HEK293 (cell line): ENCODE data around the gene IGFL3.

Source experiments
- PRDM10 ChIP-seq: fragments of 450-650 bp; formaldehyde crosslinking; IDR thresholded peaks from 2 replicates; pipeline ENCODE4 v1.5.1; 2016; ENCODE audit warnings: missing biosample characterization, missing genetic modification characterization
- ZNF18 ChIP-seq: fragments of 450-650 bp; formaldehyde crosslinking; IDR thresholded peaks from 2 replicates; pipeline ENCODE4 v1.5.1; 2016; ENCODE audit warnings: missing biosample characterization, missing genetic modification characterization
- ZNF211 ChIP-seq: fragments of 450-650 bp; formaldehyde crosslinking; IDR thresholded peaks from 2 replicates; pipeline ENCODE4 v1.5.1; 2016; ENCODE audit warnings: low read depth, missing biosample characterization, missing genetic modification characterization
- ZNF623 ChIP-seq: fragments of 450-650 bp; formaldehyde crosslinking; IDR thresholded peaks from 2 replicates; pipeline ENCODE4 v1.5.1; 2016; ENCODE audit warnings: missing biosample characterization, missing genetic modification characterization
- TF ChIP-seq, protein P1 (sequence below): fragments of 450-650 bp; formaldehyde crosslinking; IDR thresholded peaks from 2 replicates; pipeline ENCODE4 v1.5.1; 2016; ENCODE audit warnings: missing biosample characterization, missing genetic modification characterization
- TF ChIP-seq, protein P2 (sequence below): fragments of 450-650 bp; formaldehyde crosslinking; IDR thresholded peaks from 2 replicates; pipeline ENCODE4 v1.5.1; 2016; ENCODE audit warnings: missing biosample characterization, missing genetic modification characterization, borderline replicate concordance

DNA sequence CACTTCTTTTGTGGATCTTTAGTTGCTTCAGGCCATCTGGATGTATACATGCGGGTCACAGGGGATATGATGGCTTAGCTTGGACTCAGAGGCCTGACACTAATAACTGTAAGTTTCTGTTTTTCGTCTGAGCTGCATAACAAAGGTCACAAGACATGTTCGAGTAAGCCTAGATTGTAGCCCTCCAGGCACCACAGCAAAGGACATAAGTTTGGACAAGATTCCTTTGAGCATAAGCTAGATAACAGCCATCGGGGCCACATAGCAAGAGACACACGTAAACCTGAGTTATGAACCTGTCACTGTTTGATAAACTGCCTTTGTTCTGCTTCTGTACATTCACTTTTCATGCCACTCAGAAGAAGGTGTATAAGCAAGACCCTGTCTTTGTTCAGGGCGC lies 14.6 kb downstream of the IGFL3 start:
- TF ChIP-seq, protein P1, sequence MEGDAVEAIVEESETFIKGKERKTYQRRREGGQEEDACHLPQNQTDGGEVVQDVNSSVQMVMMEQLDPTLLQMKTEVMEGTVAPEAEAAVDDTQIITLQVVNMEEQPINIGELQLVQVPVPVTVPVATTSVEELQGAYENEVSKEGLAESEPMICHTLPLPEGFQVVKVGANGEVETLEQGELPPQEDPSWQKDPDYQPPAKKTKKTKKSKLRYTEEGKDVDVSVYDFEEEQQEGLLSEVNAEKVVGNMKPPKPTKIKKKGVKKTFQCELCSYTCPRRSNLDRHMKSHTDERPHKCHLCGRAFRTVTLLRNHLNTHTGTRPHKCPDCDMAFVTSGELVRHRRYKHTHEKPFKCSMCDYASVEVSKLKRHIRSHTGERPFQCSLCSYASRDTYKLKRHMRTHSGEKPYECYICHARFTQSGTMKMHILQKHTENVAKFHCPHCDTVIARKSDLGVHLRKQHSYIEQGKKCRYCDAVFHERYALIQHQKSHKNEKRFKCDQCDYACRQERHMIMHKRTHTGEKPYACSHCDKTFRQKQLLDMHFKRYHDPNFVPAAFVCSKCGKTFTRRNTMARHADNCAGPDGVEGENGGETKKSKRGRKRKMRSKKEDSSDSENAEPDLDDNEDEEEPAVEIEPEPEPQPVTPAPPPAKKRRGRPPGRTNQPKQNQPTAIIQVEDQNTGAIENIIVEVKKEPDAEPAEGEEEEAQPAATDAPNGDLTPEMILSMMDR (tag by site-specific recombination), result no peak
- no peak for TF ChIP-seq ZNF211
- no peak for TF ChIP-seq ZNF18 (tag by site-specific recombination)
- no peak for TF ChIP-seq ZNF623 (tag by site-specific recombination)
- TF ChIP-seq PRDM10, result no peak
- TF ChIP-seq, protein P2, sequence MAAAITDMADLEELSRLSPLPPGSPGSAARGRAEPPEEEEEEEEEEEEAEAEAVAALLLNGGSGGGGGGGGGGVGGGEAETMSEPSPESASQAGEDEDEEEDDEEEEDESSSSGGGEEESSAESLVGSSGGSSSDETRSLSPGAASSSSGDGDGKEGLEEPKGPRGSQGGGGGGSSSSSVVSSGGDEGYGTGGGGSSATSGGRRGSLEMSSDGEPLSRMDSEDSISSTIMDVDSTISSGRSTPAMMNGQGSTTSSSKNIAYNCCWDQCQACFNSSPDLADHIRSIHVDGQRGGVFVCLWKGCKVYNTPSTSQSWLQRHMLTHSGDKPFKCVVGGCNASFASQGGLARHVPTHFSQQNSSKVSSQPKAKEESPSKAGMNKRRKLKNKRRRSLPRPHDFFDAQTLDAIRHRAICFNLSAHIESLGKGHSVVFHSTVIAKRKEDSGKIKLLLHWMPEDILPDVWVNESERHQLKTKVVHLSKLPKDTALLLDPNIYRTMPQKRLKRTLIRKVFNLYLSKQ (tag by site-specific recombination), result no peak
